C4-2B (cell line): ENCODE results near the gene NOP53.

ENCODE experiments used
- ZFX ChIP-seq: fragments of 450-650 bp; IDR thresholded peaks from 2 replicates; pipeline ENCODE4 v1.6.1; 2017
- TF ChIP-seq, protein P1 (sequence below): fragments of 450-650 bp; conservative IDR thresholded peaks from 2 replicates; pipeline ENCODE4 v1.5.1; 2017; ENCODE audit warnings: mild to moderate bottlenecking

DNA sequence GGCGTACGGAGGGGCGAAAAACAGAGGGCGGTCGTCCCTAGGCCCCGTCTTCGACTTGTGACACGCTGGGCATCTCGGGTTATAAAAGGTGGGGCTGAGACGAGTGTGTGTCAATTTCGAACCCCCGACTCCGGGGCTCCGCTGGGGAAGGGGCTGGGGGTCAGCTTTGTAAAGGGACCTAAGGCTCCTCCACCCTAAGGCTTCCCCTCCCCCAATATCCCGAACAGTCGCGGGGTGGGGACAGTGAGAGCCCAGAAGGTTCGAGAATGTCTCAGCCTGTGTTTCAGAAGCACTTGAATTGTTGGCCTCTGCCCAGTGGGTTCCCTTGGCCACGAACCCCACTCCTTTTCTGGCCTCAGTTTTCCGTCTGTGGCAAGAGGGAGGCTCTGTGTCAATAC is 33.6 kb downstream of the NOP53 start:
- TF ChIP-seq, protein P1, sequence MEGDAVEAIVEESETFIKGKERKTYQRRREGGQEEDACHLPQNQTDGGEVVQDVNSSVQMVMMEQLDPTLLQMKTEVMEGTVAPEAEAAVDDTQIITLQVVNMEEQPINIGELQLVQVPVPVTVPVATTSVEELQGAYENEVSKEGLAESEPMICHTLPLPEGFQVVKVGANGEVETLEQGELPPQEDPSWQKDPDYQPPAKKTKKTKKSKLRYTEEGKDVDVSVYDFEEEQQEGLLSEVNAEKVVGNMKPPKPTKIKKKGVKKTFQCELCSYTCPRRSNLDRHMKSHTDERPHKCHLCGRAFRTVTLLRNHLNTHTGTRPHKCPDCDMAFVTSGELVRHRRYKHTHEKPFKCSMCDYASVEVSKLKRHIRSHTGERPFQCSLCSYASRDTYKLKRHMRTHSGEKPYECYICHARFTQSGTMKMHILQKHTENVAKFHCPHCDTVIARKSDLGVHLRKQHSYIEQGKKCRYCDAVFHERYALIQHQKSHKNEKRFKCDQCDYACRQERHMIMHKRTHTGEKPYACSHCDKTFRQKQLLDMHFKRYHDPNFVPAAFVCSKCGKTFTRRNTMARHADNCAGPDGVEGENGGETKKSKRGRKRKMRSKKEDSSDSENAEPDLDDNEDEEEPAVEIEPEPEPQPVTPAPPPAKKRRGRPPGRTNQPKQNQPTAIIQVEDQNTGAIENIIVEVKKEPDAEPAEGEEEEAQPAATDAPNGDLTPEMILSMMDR, result no peak
- no peak for TF ChIP-seq ZFX
